GM19193 (cell line): Measurements from ENCODE around the gene SLC66A1.
"Not testable (repeated sequence)": the region's sequence is repeated elsewhere in the genome, so short reads cannot be mapped to it uniquely, and the experiment has no call there.

Source experiments
- POLR2A ChIP-seq: IDR thresholded peaks from 4 replicates; pipeline ENCODE4 v1.6.1; 2011; ENCODE audit not compliant: insufficient read depth, insufficient read length; ENCODE audit errors: extremely low read depth

SLC66A1 gene, protein sequence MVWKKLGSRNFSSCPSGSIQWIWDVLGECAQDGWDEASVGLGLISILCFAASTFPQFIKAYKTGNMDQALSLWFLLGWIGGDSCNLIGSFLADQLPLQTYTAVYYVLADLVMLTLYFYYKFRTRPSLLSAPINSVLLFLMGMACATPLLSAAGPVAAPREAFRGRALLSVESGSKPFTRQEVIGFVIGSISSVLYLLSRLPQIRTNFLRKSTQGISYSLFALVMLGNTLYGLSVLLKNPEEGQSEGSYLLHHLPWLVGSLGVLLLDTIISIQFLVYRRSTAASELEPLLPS

DNA sequence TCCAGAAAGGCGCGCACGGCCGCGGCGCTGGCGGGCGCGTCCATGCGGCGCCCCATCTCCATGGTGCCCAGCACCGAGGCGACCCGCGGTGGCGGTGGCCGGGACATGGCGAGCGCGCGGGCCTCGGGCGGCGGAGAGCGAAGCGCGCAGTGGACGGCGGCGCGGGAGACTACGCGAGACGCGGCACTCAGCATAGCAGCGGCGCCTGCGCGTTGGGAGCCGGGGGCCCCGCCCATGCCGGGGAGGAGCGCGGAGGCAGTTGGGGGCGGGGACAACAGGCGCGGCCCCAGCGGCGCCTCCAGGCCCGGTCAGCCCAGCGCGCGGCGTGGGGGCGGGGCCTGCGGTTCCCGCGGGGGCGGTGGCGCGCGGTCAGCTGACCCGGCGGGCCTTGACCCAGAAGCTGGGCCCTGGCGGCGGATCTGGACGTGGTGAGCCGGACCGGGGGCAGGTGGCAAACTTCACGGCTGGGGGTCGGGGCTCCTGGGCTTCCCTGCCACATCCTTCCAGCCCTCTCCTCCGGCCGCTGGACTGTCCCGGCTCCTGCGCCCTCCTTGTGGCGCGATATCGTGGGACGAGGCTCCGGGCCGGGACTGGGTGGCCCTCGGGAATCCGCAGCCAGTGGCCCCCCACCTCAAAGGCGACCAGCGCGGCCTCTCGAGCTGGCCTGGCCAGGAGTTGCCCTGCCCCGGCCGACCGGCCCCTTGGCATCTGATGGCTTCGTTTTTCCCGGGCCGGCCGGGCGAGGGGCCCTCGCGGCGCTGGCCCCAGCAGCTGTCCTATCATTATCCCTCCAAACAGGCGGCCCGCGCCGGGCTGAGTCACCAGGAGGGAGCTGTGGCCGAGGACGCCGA, at the start of gene SLC66A1, which contains the start of gene AKR7A2:
TSS of gene SLC66A1 (plus strand) at position 396 of the 851 bp plus-strand sequence. CDS start 5,352 bp downstream, outside the sequence.
TSS of gene AKR7A2 (minus strand) at position 214 of the 851 bp plus-strand sequence. CDS start at position 194, 20 bp downstream.
- TF ChIP-seq POLR2A = peak; percentile 79

- no peak for TF ChIP-seq POLR2A
These were observed 49.4 kb upstream of the SLC66A1 start for GRCh38 chr1:19262744-19263143.

- TF ChIP-seq POLR2A = no peak
These were observed 43.7 kb upstream of the SLC66A1 start for GRCh38 chr1:19268445-19268844.

DNA sequence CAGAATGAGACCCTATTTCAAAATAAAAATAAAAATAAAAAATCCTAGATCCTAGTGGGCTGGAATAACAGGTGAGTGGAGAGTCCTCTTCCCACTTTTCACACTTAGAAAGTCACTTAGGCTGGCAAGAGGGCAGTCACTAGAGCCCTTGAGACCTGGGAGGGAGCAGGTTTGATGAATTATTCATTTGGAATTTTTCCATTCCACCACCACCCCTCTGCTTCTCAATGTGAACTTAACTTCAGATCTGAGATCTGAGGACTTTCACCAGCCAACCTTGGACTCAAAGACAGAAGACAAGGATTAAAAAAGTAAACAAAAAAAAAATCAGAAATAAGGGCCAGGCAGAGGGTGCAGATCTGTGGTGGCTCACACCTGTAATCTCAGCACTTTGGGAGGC, 40.1 kb upstream of the SLC66A1 start:
- no peak for TF ChIP-seq POLR2A

DNA sequence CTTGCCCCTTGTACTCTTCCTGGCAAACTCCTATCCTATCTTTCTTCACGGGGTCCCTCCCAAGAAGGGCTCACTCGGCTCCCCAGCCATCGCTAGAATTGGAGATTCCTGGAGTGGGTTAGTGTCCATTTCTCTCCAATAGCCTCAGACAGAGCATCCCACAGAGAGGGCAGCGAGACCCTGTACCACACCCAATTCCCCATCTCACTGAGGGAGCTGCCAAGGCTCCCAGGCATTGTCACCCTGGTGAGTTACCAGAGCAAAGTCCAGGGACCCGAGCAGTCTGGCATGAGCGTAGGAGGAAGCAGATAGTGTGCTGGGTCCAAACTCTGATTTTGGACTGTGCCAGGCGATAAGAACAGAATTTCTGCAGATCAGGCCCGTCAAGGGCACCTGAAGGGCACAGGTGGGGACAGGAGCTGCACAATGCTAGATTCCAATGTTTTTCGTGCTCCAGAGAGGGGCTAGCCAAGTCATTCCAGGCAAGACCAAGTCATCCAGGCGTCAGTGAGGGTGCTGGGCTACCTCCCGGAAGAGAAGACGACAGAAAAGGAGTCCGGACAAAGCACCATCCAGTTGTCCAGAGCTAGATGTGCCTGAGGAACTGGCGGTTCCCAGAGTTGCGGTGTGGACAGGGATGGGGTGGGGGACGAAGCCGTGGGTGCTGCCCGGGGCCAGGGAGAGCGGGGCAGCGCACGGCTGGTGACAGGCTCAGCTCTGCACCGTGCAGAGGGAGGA, 38.9 kb upstream of the SLC66A1 start:
- no peak for TF ChIP-seq POLR2A

DNA sequence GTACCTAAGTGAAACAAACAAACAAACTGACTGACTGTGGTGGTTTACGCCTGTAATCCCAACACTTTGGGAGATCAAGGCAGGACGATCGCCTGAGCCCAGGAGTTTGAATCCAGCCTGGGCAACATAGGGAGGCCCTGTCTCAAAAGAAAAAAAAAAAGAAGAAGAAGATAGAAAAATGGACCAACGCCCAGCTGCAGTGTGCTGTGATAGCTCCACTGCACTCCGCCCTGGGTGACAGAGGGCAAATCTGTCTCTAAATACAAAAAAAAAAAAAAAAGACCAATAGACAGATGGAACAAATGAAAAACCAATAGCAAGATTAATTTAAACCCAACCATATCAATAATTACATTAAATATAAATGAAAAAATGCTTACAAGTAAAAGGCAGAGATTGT, 37.5 kb upstream of the SLC66A1 start:
- TF ChIP-seq POLR2A = no peak

GRCh38 chr1:19283891-19284290, 28.2 kb upstream of the SLC66A1 start:
- no peak for TF ChIP-seq POLR2A

GRCh38 chr1:19284881-19285280, 27.2 kb upstream of the SLC66A1 start:
- no peak for TF ChIP-seq POLR2A

- TF ChIP-seq POLR2A = no peak
These were observed 24.5 kb upstream of the SLC66A1 start for GRCh38 chr1:19287436-19288185.

GRCh38 chr1:19288324-19289241, 23.5 kb upstream of the SLC66A1 start, which contains the start of gene AKR7A3:
Gene AKR7A3, minus strand, starts transcription at chr1:19288770. Its CDS starts 61 bp downstream, at chr1:19288709.
- not testable (repeated sequence) for TF ChIP-seq POLR2A

- no peak for TF ChIP-seq POLR2A
These were observed 22.9 kb upstream of the SLC66A1 start for GRCh38 chr1:19289244-19289643.

- no peak for TF ChIP-seq POLR2A
These were observed 17.5 kb upstream of the SLC66A1 start for GRCh38 chr1:19294638-19295037.

GRCh38 chr1:19300211-19300610, 11.9 kb upstream of the SLC66A1 start:
- no peak for TF ChIP-seq POLR2A
